ENCODE results near the gene KRTAP3-3.
A peak's percentile ranks its signal among the peaks of the same experiment; 100 is the strongest.
"Not testable (repeated sequence)": the region's sequence is repeated elsewhere in the genome, so short reads cannot be mapped to it uniquely, and the experiment has no call there.

KRTAP3-3 gene

GRCh38 chr17:40993839-40994238 is at the start of gene KRTAP3-3:
Gene KRTAP3-3 (minus strand): TSS chr17:40994164. CDS start chr17:40994097, 67 bp downstream.
- DNase-seq = no peak

GRCh38 chr17:41042953-41043352 is 49.0 kb upstream of the KRTAP3-3 start:
- no peak for DNase-seq

GRCh38 chr17:41040783-41041571 is 47.0 kb upstream of the KRTAP3-3 start, which contains the start of gene KRTAP1-1:
Gene KRTAP1-1 (minus strand): TSS chr17:41041450. CDS start chr17:41041397, 53 bp downstream.
- not testable (repeated sequence) for DNase-seq

GRCh38 chr17:41037853-41038350 is 43.9 kb upstream of the KRTAP3-3 start:
- DNase-seq = no peak

GRCh38 chr17:41034346-41034935 is 40.5 kb upstream of the KRTAP3-3 start, which contains the start of gene KRTAP1-3:
Gene KRTAP1-3 (minus strand): TSS chr17:41034874. CDS start chr17:41034821, 53 bp downstream.
- DNase-seq = not testable (repeated sequence)

GRCh38 chr17:41029633-41030245 is 35.8 kb upstream of the KRTAP3-3 start, which contains the start of gene KRTAP1-4:
Gene KRTAP1-4 (minus strand): TSS chr17:41030195. CDS start chr17:41030078, 117 bp downstream.
- DNase-seq = no peak

GRCh38 chr17:41026715-41027471 is 32.9 kb upstream of the KRTAP3-3 start, which contains the start of gene KRTAP1-5:
Gene KRTAP1-5 (minus strand): TSS chr17:41027208. CDS start chr17:41027155, 53 bp downstream.
- no peak for DNase-seq

GRCh38 chr17:41024697-41025096 is 30.7 kb upstream of the KRTAP3-3 start:
- no peak for DNase-seq

- DNase-seq = no peak
Observed at GRCh38 chr17:41020336-41020735, 26.4 kb upstream of the KRTAP3-3 start.

GRCh38 chr17:41019415-41019814 is 25.5 kb upstream of the KRTAP3-3 start:
- no peak for DNase-seq

GRCh38 chr17:41018541-41018940 is 24.6 kb upstream of the KRTAP3-3 start:
- DNase-seq = no peak

- no peak for DNase-seq
Observed at GRCh38 chr17:41016578-41017215, 22.7 kb upstream of the KRTAP3-3 start.

- DNase-seq = no peak
Observed at GRCh38 chr17:41015454-41015853, 21.5 kb upstream of the KRTAP3-3 start.

GRCh38 chr17:41013606-41014005 is 19.6 kb upstream of the KRTAP3-3 start:
- DNase-seq = no peak

- no peak for DNase-seq
Observed at GRCh38 chr17:41013181-41013580, 19.2 kb upstream of the KRTAP3-3 start.

- DNase-seq = no peak
Observed at GRCh38 chr17:41012326-41013120, 18.6 kb upstream of the KRTAP3-3 start.

- no peak for DNase-seq
Observed at GRCh38 chr17:41010441-41010840, 16.5 kb upstream of the KRTAP3-3 start.

GRCh38 chr17:41009936-41010335 is 16.0 kb upstream of the KRTAP3-3 start:
- no peak for DNase-seq

- DNase-seq = no peak
Observed at GRCh38 chr17:41009301-41009760, 15.4 kb upstream of the KRTAP3-3 start.

GRCh38 chr17:41008811-41009210 is 14.8 kb upstream of the KRTAP3-3 start, which contains the start of gene KRTAP3-1:
Gene KRTAP3-1 (minus strand): TSS chr17:41009128. CDS start chr17:41009074, 54 bp downstream.
- peak in 1 of 14 donors; percentile 19 for DNase-seq

Data from C1 segment of cervical spinal cord (tissue), 14 donors.